Fibroblast of lung (primary cell): Measurements from ENCODE around the gene OXT. TPM values are rescaled to one million over a fixed set of nuclear protein-coding genes. Genes with fewer than 3 reads are reported as not detected.

ENCODE experiments used
- DNase-seq, 2 donors: peaks; one replicate each; pipeline versions ENCODE4 v3.0.0 to v3.0.0-alpha.2; 2010; ENCODE audit warnings: low read depth in 2 of 2
- H2AFZ ChIP-seq: 2 replicates; pipeline ENCODE4 v1.5.1; 2012; ENCODE audit warnings: low read length, control low read depth, inconsistent platforms
- H3K27ac ChIP-seq: 2 replicates; pipeline ENCODE4 v1.5.1; 2011; ENCODE audit warnings: low read length, control low read depth; ENCODE audit not compliant: insufficient read depth
- H3K27me3 ChIP-seq: 2 replicates; pipeline ENCODE4 v1.5.1; 2011; ENCODE audit warnings: mild to moderate bottlenecking, low read length; ENCODE audit not compliant: control insufficient read depth, insufficient read depth
- H3K36me3 ChIP-seq: 2 replicates; pipeline ENCODE4 v1.5.1; 2011; ENCODE audit warnings: low read length; ENCODE audit not compliant: control insufficient read depth, insufficient read depth
- H3K4me1 ChIP-seq: 2 replicates; pipeline ENCODE4 v1.5.1; 2011; ENCODE audit warnings: low read length; ENCODE audit not compliant: control insufficient read depth, insufficient read depth; ENCODE audit errors: extremely low read depth
- H3K4me2 ChIP-seq: 2 replicates; pipeline ENCODE4 v1.5.1; 2011; ENCODE audit warnings: low read length, control low read depth; ENCODE audit not compliant: insufficient read depth; ENCODE audit errors: extremely low read depth
- H3K4me3 ChIP-seq, 4 experiments: fragments of 200-600 bp in 1 of 4; sonication (generic) in 1 of 4; replicated peaks in 1 of 4; 2 replicates each; pipeline ENCODE4 v1.5.1; 2011 to 2016; ENCODE audit warnings: low read length in 4 of 4, low read depth in 3 of 4, mild to moderate bottlenecking in 3 of 4, control low read depth in 2 of 4, inconsistent platforms in 1 of 4, mixed read lengths in 1 of 4; ENCODE audit not compliant: insufficient read depth in 1 of 4; ENCODE audit errors: control extremely low read depth in 1 of 4
- H3K79me2 ChIP-seq: 2 replicates; pipeline ENCODE4 v1.5.1; 2012; ENCODE audit warnings: mild to moderate bottlenecking, low read length, inconsistent platforms; ENCODE audit not compliant: control insufficient read depth, insufficient read depth
- H3K9ac ChIP-seq: 2 replicates; pipeline ENCODE4 v1.5.1; 2011; ENCODE audit warnings: mild to moderate bottlenecking, low read length, control low read depth; ENCODE audit not compliant: insufficient read depth
- H3K9me3 ChIP-seq: 2 replicates; pipeline ENCODE4 v1.5.1; 2012; ENCODE audit warnings: low read depth, low read length; ENCODE audit not compliant: control insufficient read depth, insufficient read depth
- H4K20me1 ChIP-seq: 2 replicates; pipeline ENCODE4 v1.5.1; 2011; ENCODE audit warnings: low read length; ENCODE audit not compliant: control insufficient read depth, insufficient read depth; ENCODE audit errors: extremely low read depth
- EZH2 ChIP-seq: IDR thresholded peaks from 2 replicates; pipeline ENCODE4 v1.5.1; 2012; ENCODE audit warnings: low read length, control low read depth, mild to moderate bottlenecking; ENCODE audit errors: missing control alignments
- polyA plus RNA-seq, 2 donors: library from polyadenylated mRNA; depleted of rRNA in 1 of 2; stranded (reverse) in 1 of 2; unstranded in 1 of 2; fragments of >200 nt; gene quantifications; 2 replicates each; pipeline ENCODE4 v1.2.1, GENCODE V29; 2011 to 2012; ENCODE audit warnings: missing spikeins in 1 of 2
- total RNA-seq: library from RNA; depleted of rRNA; stranded (reverse); fragments of >200 nt; gene quantifications from 2 replicates; pipeline ENCODE4 v1.2.1, GENCODE V29; 2014
- TF ChIP-seq, protein P1 (sequence below), 2 donors: IDR thresholded peaks in 1 of 2; conservative IDR thresholded peaks in 1 of 2; 1 replicate in 1 of 2; 2 replicates in 1 of 2; pipeline ENCODE4 v1.5.1; 2011 to 2012; ENCODE audit warnings: low read length in 2 of 2, control low read depth in 1 of 2, inconsistent platforms in 1 of 2, low read depth in 1 of 2, mild to moderate bottlenecking in 1 of 2

The OXT gene
- total and polyA plus RNA-seq, 2 donors (not counting 1 experiment from before 2014, with no cell fraction given), result not detected

- H3K4me2 ChIP-seq, result no peak overlapping the region
- H3K79me2 ChIP-seq, result no peaks in the 10 kb centered on the region
- H3K4me1 ChIP-seq, result peaks cover 11% of the 10 kb centered on the region
- no peaks in the 10 kb centered on the region for H3K9me3 ChIP-seq
- peak in 1 of 2 donors; percentile 8 for DNase-seq
- H4K20me1 ChIP-seq, result no peaks in the 10 kb centered on the region
- no peaks in the 10 kb centered on the region for H3K36me3 ChIP-seq
- no peak overlapping the region for H3K4me3 ChIP-seq
- H2AFZ ChIP-seq, result no peak overlapping the region
- no peak overlapping the region for H3K9ac ChIP-seq
- no peak overlapping the region for H3K27ac ChIP-seq
- peaks cover 1% of the 10 kb centered on the region for H3K27me3 ChIP-seq
- no peak for TF ChIP-seq EZH2
- TF ChIP-seq, protein P1, sequence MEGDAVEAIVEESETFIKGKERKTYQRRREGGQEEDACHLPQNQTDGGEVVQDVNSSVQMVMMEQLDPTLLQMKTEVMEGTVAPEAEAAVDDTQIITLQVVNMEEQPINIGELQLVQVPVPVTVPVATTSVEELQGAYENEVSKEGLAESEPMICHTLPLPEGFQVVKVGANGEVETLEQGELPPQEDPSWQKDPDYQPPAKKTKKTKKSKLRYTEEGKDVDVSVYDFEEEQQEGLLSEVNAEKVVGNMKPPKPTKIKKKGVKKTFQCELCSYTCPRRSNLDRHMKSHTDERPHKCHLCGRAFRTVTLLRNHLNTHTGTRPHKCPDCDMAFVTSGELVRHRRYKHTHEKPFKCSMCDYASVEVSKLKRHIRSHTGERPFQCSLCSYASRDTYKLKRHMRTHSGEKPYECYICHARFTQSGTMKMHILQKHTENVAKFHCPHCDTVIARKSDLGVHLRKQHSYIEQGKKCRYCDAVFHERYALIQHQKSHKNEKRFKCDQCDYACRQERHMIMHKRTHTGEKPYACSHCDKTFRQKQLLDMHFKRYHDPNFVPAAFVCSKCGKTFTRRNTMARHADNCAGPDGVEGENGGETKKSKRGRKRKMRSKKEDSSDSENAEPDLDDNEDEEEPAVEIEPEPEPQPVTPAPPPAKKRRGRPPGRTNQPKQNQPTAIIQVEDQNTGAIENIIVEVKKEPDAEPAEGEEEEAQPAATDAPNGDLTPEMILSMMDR (conservative IDR thresholded peaks at IDR 0.05 in 1 of 2, IDR thresholded peaks at IDR 0.05 in 1 of 2; ENCODE audit: low read depth in 1 of 2, low read length in 2 of 2), result no peak
These were observed 4.0 kb upstream of the OXT start for GRCh38 chr20:3067139-3068014.

GRCh38 chr20:3068075-3068474 is 3.3 kb upstream of the OXT start:
- no peaks in the 10 kb centered on the region for H3K36me3 ChIP-seq
- no peak overlapping the region for H2AFZ ChIP-seq
- no peaks in the 10 kb centered on the region for H3K9me3 ChIP-seq
- peaks cover 8% of the 10 kb centered on the region for H3K27me3 ChIP-seq
- H3K4me1 ChIP-seq, result peaks cover 11% of the 10 kb centered on the region
- TF ChIP-seq, protein P1 (conservative IDR thresholded peaks at IDR 0.05 in 1 of 2, IDR thresholded peaks at IDR 0.05 in 1 of 2; ENCODE audit: low read depth in 1 of 2, low read length in 2 of 2), result no peak
- TF ChIP-seq EZH2, result no peak
- no peak overlapping the region for H3K4me3 ChIP-seq
- no peak for DNase-seq
- no peak overlapping the region for H3K9ac ChIP-seq
- H3K27ac ChIP-seq, result no peak overlapping the region
- no peak overlapping the region for H3K4me2 ChIP-seq
- no peaks in the 10 kb centered on the region for H3K79me2 ChIP-seq
- no peaks in the 10 kb centered on the region for H4K20me1 ChIP-seq

DNA sequence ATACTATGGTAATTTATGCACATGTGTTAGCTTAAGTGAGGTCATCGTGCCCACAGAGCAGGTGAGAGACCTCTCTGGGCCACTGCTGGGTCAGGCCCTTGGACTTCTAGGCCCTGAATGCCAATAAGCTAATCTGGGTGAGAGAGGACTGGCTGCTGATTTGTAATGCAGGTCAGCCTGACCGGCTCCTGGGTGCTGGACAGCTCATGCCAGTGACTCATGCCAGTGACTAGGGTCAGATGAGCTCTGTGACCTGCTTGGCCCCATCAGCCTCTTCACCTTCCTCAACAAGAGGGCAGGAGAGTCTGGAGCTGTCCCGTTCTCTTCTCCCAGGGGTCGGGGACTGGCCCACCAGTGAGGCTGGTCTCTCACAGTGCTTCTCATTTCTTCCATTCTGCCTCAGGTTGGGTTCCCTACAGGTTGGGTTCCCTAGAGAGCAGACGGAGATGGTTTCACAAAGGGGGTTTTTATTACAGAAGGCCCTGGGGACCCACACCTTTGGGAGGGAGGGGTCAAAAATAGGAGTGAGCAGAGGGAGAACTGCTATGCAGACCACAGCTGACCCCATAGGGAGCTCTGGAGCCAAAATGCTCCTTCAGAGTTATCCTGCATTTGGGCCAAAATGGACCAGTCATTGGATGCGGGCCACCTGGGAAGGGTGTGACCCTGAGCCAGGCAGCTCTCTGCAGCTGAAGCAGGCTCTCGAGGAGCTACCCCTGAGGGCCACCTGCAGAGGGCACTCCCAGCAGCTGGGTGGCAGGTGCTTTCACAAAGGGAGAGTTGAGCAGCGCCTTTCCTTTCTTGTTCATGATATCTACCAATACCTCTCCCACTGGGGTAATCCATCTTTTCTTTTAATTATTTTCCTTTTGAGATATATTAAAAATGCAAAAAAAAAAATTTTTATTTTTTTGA is 2.2 kb upstream of the OXT start:
- no peak overlapping the region for H3K4me3 ChIP-seq
- H3K4me1 ChIP-seq, result peaks cover 11% of the 10 kb centered on the region
- H3K9me3 ChIP-seq, result no peaks in the 10 kb centered on the region
- DNase-seq, result peak in 1 of 2 donors; percentile 21
- no peaks in the 10 kb centered on the region for H3K79me2 ChIP-seq
- H3K9ac ChIP-seq, result no peak overlapping the region
- no peaks in the 10 kb centered on the region for H3K36me3 ChIP-seq
- H4K20me1 ChIP-seq, result no peaks in the 10 kb centered on the region
- peaks cover 10% of the 10 kb centered on the region for H3K27me3 ChIP-seq
- no peak overlapping the region for H2AFZ ChIP-seq
- TF ChIP-seq EZH2, result no peak
- TF ChIP-seq, protein P1 (conservative IDR thresholded peaks at IDR 0.05 in 1 of 2, IDR thresholded peaks at IDR 0.05 in 1 of 2; ENCODE audit: low read depth in 1 of 2, low read length in 2 of 2), result no peak
- no peak overlapping the region for H3K27ac ChIP-seq
- no peak overlapping the region for H3K4me2 ChIP-seq
